HEK293 (cell line): ENCODE measurements around the gene SLC13A3.

Experiments
- CTCF ChIA-PET: fragments of 350-600 bp; formaldehyde crosslinking; extraction: SDS; loops from one replicate; lab custom pipeline; 2021; ENCODE audit warnings: antibody characterized with exemption; lab: Yijun Ruan, JAX
- POLR2A ChIA-PET: fragments of 300-600 bp; formaldehyde crosslinking; extraction: SDS; loops from one replicate; lab custom pipeline; 2020; ENCODE audit warnings: antibody characterized with exemption, inconsistent platforms; lab: Yijun Ruan, JAX
- H3K27ac ChIP-seq: fragments of 200-500 bp; sonication (Bioruptor generic); 2 replicates; pipeline ENCODE4 v1.5.1; 2014; ENCODE audit warnings: low read depth, low read length, control low read depth, inconsistent platforms; ENCODE audit errors: extremely low read depth
- H3K36me3 ChIP-seq, 2 experiments: fragments of 200-500 bp in 1 of 2; sonication (Bioruptor generic) in 1 of 2; 1 replicate in 1 of 2; 2 replicates in 1 of 2; pipeline ENCODE4 v1.5.1; 2014 to 2017; ENCODE audit warnings: inconsistent platforms in 2 of 2, low read length in 2 of 2; ENCODE audit not compliant: control insufficient read depth in 2 of 2, insufficient read depth in 1 of 2
- H3K4me1 ChIP-seq: fragments of 200-500 bp; sonication (Bioruptor generic); 2 replicates; pipeline ENCODE4 v1.5.1; 2014; ENCODE audit warnings: mild to moderate bottlenecking, low read length, inconsistent platforms; ENCODE audit not compliant: control insufficient read depth, insufficient read depth
- H3K4me3 ChIP-seq: 2 replicates; pipeline ENCODE4 v1.5.1; 2011; ENCODE audit warnings: low read depth, mild to moderate bottlenecking, control low read depth, low read length, moderate library complexity
- H3K9me3 ChIP-seq: fragments of 200-500 bp; sonication (Bioruptor generic); 2 replicates; pipeline ENCODE4 v1.5.1; 2014; ENCODE audit warnings: low read depth, low read length, inconsistent platforms; ENCODE audit not compliant: control insufficient read depth, insufficient read depth
- ATF2 ChIP-seq: fragments of 450-650 bp; formaldehyde crosslinking; IDR thresholded peaks from 2 replicates; pipeline ENCODE4 v1.5.1; 2016; ENCODE audit warnings: missing biosample characterization, missing genetic modification characterization, low read depth
- BCL11A ChIP-seq: fragments of 450-650 bp; formaldehyde crosslinking; IDR thresholded peaks from 2 replicates; pipeline ENCODE4 v1.5.1; 2016; ENCODE audit warnings: low read depth, missing biosample characterization, missing genetic modification characterization
- GFI1B ChIP-seq: fragments of 450-650 bp; formaldehyde crosslinking; IDR thresholded peaks from 2 replicates; pipeline ENCODE4 v1.5.1; 2016; ENCODE audit warnings: missing biosample characterization, missing genetic modification characterization
- HIC1 ChIP-seq: fragments of 450-650 bp; formaldehyde crosslinking; IDR thresholded peaks from 2 replicates; pipeline ENCODE4 v1.5.1; 2016; ENCODE audit warnings: missing biosample characterization, missing genetic modification characterization
- IKZF3 ChIP-seq: fragments of 450-650 bp; IDR thresholded peaks from 2 replicates; pipeline ENCODE4 v1.5.0; 2018; ENCODE audit warnings: missing biosample characterization, mild to moderate bottlenecking, missing genetic modification characterization, moderate library complexity
- KLF1 ChIP-seq: fragments of 450-650 bp; formaldehyde crosslinking; IDR thresholded peaks from 2 replicates; pipeline ENCODE4 v1.5.1; 2016; ENCODE audit warnings: missing biosample characterization, missing genetic modification characterization
- KLF7 ChIP-seq: fragments of 450-650 bp; formaldehyde crosslinking; IDR thresholded peaks from 2 replicates; pipeline ENCODE4 v1.5.1; 2016; ENCODE audit warnings: missing biosample characterization, missing genetic modification characterization, borderline replicate concordance
- OSR2 ChIP-seq: fragments of 450-650 bp; formaldehyde crosslinking; IDR thresholded peaks from 2 replicates; pipeline ENCODE4 v1.5.1; 2016; ENCODE audit warnings: missing biosample characterization, missing genetic modification characterization
- OVOL3 ChIP-seq: fragments of 450-650 bp; formaldehyde crosslinking; IDR thresholded peaks from 2 replicates; pipeline ENCODE4 v1.5.1; 2016; ENCODE audit warnings: missing biosample characterization, missing genetic modification characterization
- PRDM6 ChIP-seq: fragments of 450-650 bp; formaldehyde crosslinking; IDR thresholded peaks from 2 replicates; pipeline ENCODE4 v1.5.1; 2017; ENCODE audit warnings: missing biosample characterization, missing genetic modification characterization
- REPIN1 ChIP-seq: fragments of 450-650 bp; formaldehyde crosslinking; IDR thresholded peaks from 2 replicates; pipeline ENCODE4 v1.5.1; 2017; ENCODE audit warnings: missing biosample characterization, missing genetic modification characterization, low read depth
- SP3 ChIP-seq: fragments of 450-650 bp; formaldehyde crosslinking; IDR thresholded peaks from 2 replicates; pipeline ENCODE4 v1.5.1; 2016; ENCODE audit warnings: missing biosample characterization, missing genetic modification characterization
- ZBTB26 ChIP-seq: fragments of 450-650 bp; formaldehyde crosslinking; optimal IDR thresholded peaks from 2 replicates; pipeline ENCODE3; 2016; ENCODE audit warnings: missing biosample characterization, mild to moderate bottlenecking, missing genetic modification characterization
- ZBTB44 ChIP-seq: fragments of 450-650 bp; IDR thresholded peaks from 2 replicates; pipeline ENCODE4 v1.5.1; 2018; ENCODE audit warnings: missing biosample characterization, mild to moderate bottlenecking, missing genetic modification characterization
- ZFP37 ChIP-seq: fragments of 450-650 bp; formaldehyde crosslinking; IDR thresholded peaks from 2 replicates; pipeline ENCODE4 v1.5.1; 2016; ENCODE audit warnings: missing biosample characterization, missing genetic modification characterization
- ZIC2 ChIP-seq: fragments of 450-650 bp; formaldehyde crosslinking; IDR thresholded peaks from 2 replicates; pipeline ENCODE4 v1.5.1; 2016; ENCODE audit warnings: missing biosample characterization, missing genetic modification characterization
- ZNF112 ChIP-seq: fragments of 450-650 bp; formaldehyde crosslinking; IDR thresholded peaks from 2 replicates; pipeline ENCODE4 v1.5.0; 2017; ENCODE audit warnings: missing biosample characterization, missing genetic modification characterization
- ZNF223 ChIP-seq: fragments of 450-650 bp; formaldehyde crosslinking; IDR thresholded peaks from 2 replicates; pipeline ENCODE4 v1.5.1; 2016; ENCODE audit warnings: missing biosample characterization, missing genetic modification characterization
- ZNF843 ChIP-seq: fragments of 450-650 bp; formaldehyde crosslinking; IDR thresholded peaks from 2 replicates; pipeline ENCODE4 v1.5.1; 2016; ENCODE audit warnings: missing biosample characterization, missing genetic modification characterization
- ZSCAN4 ChIP-seq: fragments of 450-650 bp; formaldehyde crosslinking; IDR thresholded peaks from 2 replicates; pipeline ENCODE4 v1.5.1; 2017; ENCODE audit warnings: missing biosample characterization, missing genetic modification characterization
- ZXDB ChIP-seq: fragments of 450-650 bp; formaldehyde crosslinking; IDR thresholded peaks from 2 replicates; pipeline ENCODE4 v1.5.1; 2016; ENCODE audit warnings: missing biosample characterization, missing genetic modification characterization

SLC13A3 gene

GRCh38 chr20:46609043-46609442, 42.2 kb downstream of the SLC13A3 start:
- no peak overlapping the region for H3K27ac ChIP-seq
- H3K36me3 ChIP-seq, result no peaks in the 10 kb centered on the region
- TF ChIP-seq ATF2 (tag by site-specific recombination), result peak; percentile 42; the same call in 1 of the 2 replicates
- no peak for TF ChIP-seq ZXDB (tag by site-specific recombination)
- TF ChIP-seq, all 188 proteins: peak for 1
- H3K4me3 ChIP-seq, result no peak overlapping the region
- ChIA-PET POLR2A (no interaction called here), CTCF (no interaction called here)
- H3K9me3 ChIP-seq, result no peaks in the 10 kb centered on the region
- no peaks in the 10 kb centered on the region for H3K4me1 ChIP-seq

GRCh38 chr20:46607849-46608497, 43.3 kb downstream of the SLC13A3 start:
- no peak overlapping the region for H3K27ac ChIP-seq
- ChIA-PET POLR2A (no interaction called here), CTCF (no interaction called here)
- H3K4me1 ChIP-seq, result no peaks in the 10 kb centered on the region
- no peaks in the 10 kb centered on the region for H3K36me3 ChIP-seq
- TF ChIP-seq KLF1 (tag by site-specific recombination) (no peak), REPIN1 (tag by site-specific recombination) (no peak), HIC1 (tag by site-specific recombination) (no peak), PRDM6 (tag by site-specific recombination) (no peak), IKZF3 (tag by site-specific recombination) (no peak), ZBTB26 (tag by site-specific recombination) (no peak), BCL11A (tag by site-specific recombination) (no peak), OVOL3 (tag by site-specific recombination) (no peak), ZNF843 (no peak), ZBTB44 (tag by site-specific recombination) (no peak), ZSCAN4 (tag by site-specific recombination) (no peak), OSR2 (tag by site-specific recombination) (no peak), KLF7 (tag by site-specific recombination) (no peak), ZIC2 (tag by site-specific recombination) (no peak), ZNF112 (tag by site-specific recombination) (no peak), SP3 (tag by site-specific recombination) (no peak), ZFP37 (tag by site-specific recombination) (no peak), GFI1B (tag by site-specific recombination) (no peak), ZNF223 (tag by site-specific recombination) (no peak)
- TF ChIP-seq, all 188 proteins: peak for 0
- Histone ChIP-seq H3K4me3 (no peak overlapping the region), H3K9me3 (no peaks in the 10 kb centered on the region)
